Fibroblast of lung (primary cell): ENCODE measurements around the gene ENOX1. TPM values are rescaled to one million over a fixed set of nuclear protein-coding genes. Genes with fewer than 3 reads are reported as not detected.
A peak's percentile ranks its signal among the peaks of the same experiment; 100 is the strongest.

Experiments
- DNase-seq, 2 donors: peaks; one replicate each; pipeline versions ENCODE4 v3.0.0 to v3.0.0-alpha.2; 2010; ENCODE audit warnings: low read depth in 2 of 2
- H2AFZ ChIP-seq: 2 replicates; pipeline ENCODE4 v1.5.1; 2012; ENCODE audit warnings: low read length, control low read depth, inconsistent platforms
- H3K27ac ChIP-seq: 2 replicates; pipeline ENCODE4 v1.5.1; 2011; ENCODE audit warnings: low read length, control low read depth; ENCODE audit not compliant: insufficient read depth
- H3K27me3 ChIP-seq: 2 replicates; pipeline ENCODE4 v1.5.1; 2011; ENCODE audit warnings: mild to moderate bottlenecking, low read length; ENCODE audit not compliant: control insufficient read depth, insufficient read depth
- H3K36me3 ChIP-seq: 2 replicates; pipeline ENCODE4 v1.5.1; 2011; ENCODE audit warnings: low read length; ENCODE audit not compliant: control insufficient read depth, insufficient read depth
- H3K4me1 ChIP-seq: 2 replicates; pipeline ENCODE4 v1.5.1; 2011; ENCODE audit warnings: low read length; ENCODE audit not compliant: control insufficient read depth, insufficient read depth; ENCODE audit errors: extremely low read depth
- H3K4me2 ChIP-seq: 2 replicates; pipeline ENCODE4 v1.5.1; 2011; ENCODE audit warnings: low read length, control low read depth; ENCODE audit not compliant: insufficient read depth; ENCODE audit errors: extremely low read depth
- H3K4me3 ChIP-seq, 4 experiments: fragments of 200-600 bp in 1 of 4; sonication (generic) in 1 of 4; replicated peaks in 1 of 4; 2 replicates each; pipeline ENCODE4 v1.5.1; 2011 to 2016; ENCODE audit warnings: low read length in 4 of 4, low read depth in 3 of 4, mild to moderate bottlenecking in 3 of 4, control low read depth in 2 of 4, inconsistent platforms in 1 of 4, mixed read lengths in 1 of 4; ENCODE audit not compliant: insufficient read depth in 1 of 4; ENCODE audit errors: control extremely low read depth in 1 of 4
- H3K79me2 ChIP-seq: 2 replicates; pipeline ENCODE4 v1.5.1; 2012; ENCODE audit warnings: mild to moderate bottlenecking, low read length, inconsistent platforms; ENCODE audit not compliant: control insufficient read depth, insufficient read depth
- H3K9ac ChIP-seq: 2 replicates; pipeline ENCODE4 v1.5.1; 2011; ENCODE audit warnings: mild to moderate bottlenecking, low read length, control low read depth; ENCODE audit not compliant: insufficient read depth
- H3K9me3 ChIP-seq: 2 replicates; pipeline ENCODE4 v1.5.1; 2012; ENCODE audit warnings: low read depth, low read length; ENCODE audit not compliant: control insufficient read depth, insufficient read depth
- H4K20me1 ChIP-seq: 2 replicates; pipeline ENCODE4 v1.5.1; 2011; ENCODE audit warnings: low read length; ENCODE audit not compliant: control insufficient read depth, insufficient read depth; ENCODE audit errors: extremely low read depth
- CTCF ChIP-seq, 2 donors: IDR thresholded peaks in 1 of 2; conservative IDR thresholded peaks in 1 of 2; 1 replicate in 1 of 2; 2 replicates in 1 of 2; pipeline ENCODE4 v1.5.1; 2011 to 2012; ENCODE audit warnings: low read length in 2 of 2, control low read depth in 1 of 2, inconsistent platforms in 1 of 2, low read depth in 1 of 2, mild to moderate bottlenecking in 1 of 2
- EZH2 ChIP-seq: IDR thresholded peaks from 2 replicates; pipeline ENCODE4 v1.5.1; 2012; ENCODE audit warnings: low read length, control low read depth, mild to moderate bottlenecking; ENCODE audit errors: missing control alignments
- polyA plus RNA-seq, 2 donors: library from polyadenylated mRNA; depleted of rRNA in 1 of 2; stranded (reverse) in 1 of 2; unstranded in 1 of 2; fragments of >200 nt; gene quantifications; 2 replicates each; pipeline ENCODE4 v1.2.1, GENCODE V29; 2011 to 2012; ENCODE audit warnings: missing spikeins in 1 of 2
- total RNA-seq: library from RNA; depleted of rRNA; stranded (reverse); fragments of >200 nt; gene quantifications from 2 replicates; pipeline ENCODE4 v1.2.1, GENCODE V29; 2014

Gene ENOX1
- total and polyA plus RNA-seq, 2 donors (not counting 1 experiment from before 2014, with no cell fraction given): 3.5 to 7.6 TPM

DNA sequence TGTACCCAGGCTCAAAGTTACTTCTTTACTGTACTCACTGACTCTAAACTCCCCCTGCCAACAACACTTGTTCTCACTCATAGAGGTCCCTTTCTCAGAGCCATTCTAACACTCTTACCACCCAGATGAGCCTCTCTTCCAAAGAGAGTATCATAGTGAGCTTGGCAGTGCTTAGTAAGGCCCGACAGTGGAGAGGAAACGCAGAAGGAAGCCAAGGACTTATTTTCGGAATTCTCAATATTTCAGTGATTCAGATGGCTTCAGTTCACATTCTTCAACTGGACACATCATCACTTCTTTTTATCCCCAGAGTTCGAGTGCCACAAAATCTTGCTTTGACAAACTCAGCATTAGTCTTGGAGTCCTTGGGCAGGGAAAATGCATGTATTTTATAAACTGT lies 477.5 kb downstream of the ENOX1 start:
- peaks cover 8% of the 10 kb centered on the region for H3K4me1 ChIP-seq
- H4K20me1 ChIP-seq: no peaks in the 10 kb centered on the region
- no peak overlapping the region for H2AFZ ChIP-seq
- no peak for TF ChIP-seq EZH2
- no peak for TF ChIP-seq CTCF (conservative IDR thresholded peaks at IDR 0.05 in 1 of 2, IDR thresholded peaks at IDR 0.05 in 1 of 2; ENCODE audit: low read depth in 1 of 2, low read length in 2 of 2)
- H3K4me2 ChIP-seq: no peak overlapping the region
- no peaks in the 10 kb centered on the region for H3K79me2 ChIP-seq
- no peak overlapping the region for H3K9ac ChIP-seq
- no peak overlapping the region for H3K27ac ChIP-seq
- H3K4me3 ChIP-seq: no peak overlapping the region
- H3K36me3 ChIP-seq: no peaks in the 10 kb centered on the region
- no peaks in the 10 kb centered on the region for H3K27me3 ChIP-seq
- H3K9me3 ChIP-seq: no peaks in the 10 kb centered on the region
- peak in 1 of 2 donors; percentile 42 for DNase-seq

DNA sequence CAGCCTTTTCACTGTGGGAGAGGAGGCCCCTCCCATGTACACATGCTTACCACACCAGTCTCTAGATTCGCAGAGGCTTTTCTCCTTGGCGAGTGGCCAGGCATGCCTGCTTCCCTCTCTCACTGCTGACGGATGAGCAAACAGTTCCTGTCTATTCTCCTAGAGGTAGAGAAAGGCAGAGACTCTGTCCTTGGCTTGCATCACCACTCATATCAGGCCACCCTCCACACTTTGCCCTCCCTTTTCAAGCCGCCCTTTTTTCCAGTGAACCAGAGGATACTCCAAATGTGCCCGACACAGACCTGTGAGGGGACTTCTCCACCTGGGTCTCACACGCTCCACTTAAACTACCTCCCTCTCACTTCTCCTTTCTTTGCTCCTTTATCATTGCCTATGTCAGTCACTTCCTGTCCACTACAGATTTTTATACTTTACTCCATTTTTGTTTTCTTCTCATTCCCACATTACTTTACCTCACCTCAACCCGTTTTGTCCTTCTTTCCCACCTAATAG lies 478.8 kb downstream of the ENOX1 start:
- H3K4me1 ChIP-seq: peaks cover 8% of the 10 kb centered on the region
- H3K27me3 ChIP-seq: no peaks in the 10 kb centered on the region
- no peak overlapping the region for H2AFZ ChIP-seq
- no peaks in the 10 kb centered on the region for H3K79me2 ChIP-seq
- TF ChIP-seq EZH2 (no peak), CTCF (conservative IDR thresholded peaks at IDR 0.05 in 1 of 2, IDR thresholded peaks at IDR 0.05 in 1 of 2; ENCODE audit: low read depth in 1 of 2, low read length in 2 of 2) (no peak)
- H3K9me3 ChIP-seq: no peaks in the 10 kb centered on the region
- H3K9ac ChIP-seq: no peak overlapping the region
- peak; percentile 77 to 86 for DNase-seq
- no peak overlapping the region for H3K4me3 ChIP-seq
- H4K20me1 ChIP-seq: no peaks in the 10 kb centered on the region
- no peak overlapping the region for H3K4me2 ChIP-seq
- no peaks in the 10 kb centered on the region for H3K36me3 ChIP-seq
- H3K27ac ChIP-seq: no peak overlapping the region

DNA sequence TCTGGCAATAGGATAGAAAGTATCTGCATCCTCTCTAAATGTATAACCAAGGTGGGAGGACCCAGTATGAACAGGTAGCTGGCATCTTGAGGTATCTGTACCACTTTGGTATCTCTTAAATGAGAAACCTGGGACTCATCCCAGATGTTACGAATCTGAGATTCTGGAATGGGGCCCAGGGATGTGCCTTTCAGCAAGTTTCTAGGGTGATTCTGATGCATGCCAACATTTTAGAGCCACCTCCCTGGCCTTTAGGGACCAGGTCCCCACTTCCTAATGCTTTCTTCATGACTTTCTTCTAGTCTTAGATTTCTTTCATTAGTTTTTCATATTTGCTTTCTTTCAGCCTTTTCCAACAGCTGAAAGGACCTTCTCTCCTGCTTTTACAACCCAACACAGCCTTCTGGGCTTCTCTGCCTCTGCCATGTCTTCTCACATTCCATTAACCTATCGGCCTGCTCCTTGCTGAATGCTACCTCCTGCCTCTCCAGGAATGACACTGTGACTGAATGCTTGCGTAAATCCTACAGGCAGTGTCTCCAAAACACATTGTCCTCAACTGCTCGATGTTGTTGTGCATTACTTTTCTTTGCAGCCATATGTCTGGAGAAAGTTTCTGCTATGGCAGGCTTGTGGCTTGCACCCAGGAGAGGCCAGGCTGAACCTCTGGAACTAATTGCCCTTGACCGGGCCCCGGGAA lies 479.4 kb downstream of the ENOX1 start:
- H3K27ac ChIP-seq: no peak overlapping the region
- no peak for TF ChIP-seq EZH2
- TF ChIP-seq CTCF (conservative IDR thresholded peaks at IDR 0.05 in 1 of 2, IDR thresholded peaks at IDR 0.05 in 1 of 2; ENCODE audit: low read depth in 1 of 2, low read length in 2 of 2): no peak
- no peak overlapping the region for H2AFZ ChIP-seq

More for the DNA sequence above, 479.4 kb downstream of the ENOX1 start:
- Histone ChIP-seq H3K36me3 (no peaks in the 10 kb centered on the region), H3K9ac (no peak overlapping the region), H3K9me3 (no peaks in the 10 kb centered on the region), H3K79me2 (no peaks in the 10 kb centered on the region), H3K4me1 (peaks cover 8% of the 10 kb centered on the region), H3K4me2 (no peak overlapping the region), H4K20me1 (no peaks in the 10 kb centered on the region), H3K27me3 (no peaks in the 10 kb centered on the region), H3K4me3 (no peak overlapping the region)
- DNase-seq: no peak
